OCI-LY3 (cell line): ENCODE data around the gene ATP7B.

Experiments used
- H2AFZ ChIP-seq: fragments of 200-600, 300-600 bp; shearing (Covaris generic); 2 replicates; pipeline ENCODE4 v1.6.0; 2014; ENCODE audit warnings: antibody characterized with exemption, low read depth, low read length
- H3K27ac ChIP-seq: fragments of 200-600, 300-600 bp; sonication (generic); 2 replicates; pipeline ENCODE4 v1.5.1; 2014; ENCODE audit warnings: mild to moderate bottlenecking, low read length, moderate library complexity, mixed read lengths
- H3K27me3 ChIP-seq: fragments of 200-600, 300-600 bp; sonication (generic); 2 replicates; pipeline ENCODE4 v1.6.1; 2014; ENCODE audit warnings: low read depth, low read length, mixed read lengths
- H3K36me3 ChIP-seq: fragments of 200-600, 300-600 bp; sonication (generic); replicated peaks from 2 replicates; pipeline ENCODE3; 2014; ENCODE audit warnings: low read depth, low read length, mixed read lengths
- H3K4me1 ChIP-seq: fragments of 300-600, 200-600 bp; sonication (generic); 2 replicates; pipeline ENCODE4 v1.6.1; 2014; ENCODE audit warnings: low read length, mixed read lengths
- H3K4me2 ChIP-seq: fragments of 200-600, 300-600 bp; sonication (generic); 2 replicates; pipeline ENCODE4 v1.6.1; 2014; ENCODE audit warnings: low read length, mixed read lengths
- H3K4me3 ChIP-seq: fragments of 300-600, 200-600 bp; sonication (generic); 2 replicates; pipeline ENCODE4 v1.5.1; 2014; ENCODE audit warnings: antibody characterized with exemption, mild to moderate bottlenecking, low read length, moderate library complexity
- H3K79me2 ChIP-seq: fragments of 300-600, 200-600 bp; shearing (Covaris generic); 2 replicates; pipeline ENCODE4 v1.6.1; 2014; ENCODE audit warnings: mild to moderate bottlenecking, low read length, mixed read lengths
- H3K9ac ChIP-seq: fragments of 300-600, 200-600 bp; shearing (Covaris generic); 2 replicates; pipeline ENCODE4 v1.6.0; 2014; ENCODE audit warnings: mild to moderate bottlenecking, low read length, moderate library complexity
- H3K9me3 ChIP-seq: fragments of 200-600, 300-600 bp; shearing (Covaris generic); 2 replicates; pipeline ENCODE4 v1.6.1; 2014; ENCODE audit warnings: low read length, mixed read lengths; ENCODE audit not compliant: insufficient read depth
- H4K20me1 ChIP-seq: fragments of 200-600, 300-600 bp; sonication (generic); 2 replicates; pipeline ENCODE4 v1.6.1; 2016; ENCODE audit warnings: low read length, mixed read lengths; ENCODE audit not compliant: insufficient read depth
- CTCF ChIP-seq: fragments of 200-600, 300-600 bp; sonication (generic); IDR thresholded peaks from 2 replicates; pipeline ENCODE4 v1.5.1; 2014; ENCODE audit warnings: antibody characterized with exemption, low read length, low read depth
- EZH2phosphoT487 ChIP-seq: fragments of 200-600 bp; shearing (Covaris generic); IDR thresholded peaks from 2 replicates; pipeline ENCODE4 v1.6.1; 2018; ENCODE audit warnings: antibody characterized with exemption, mixed run types, low read depth

ATP7B gene

DNA sequence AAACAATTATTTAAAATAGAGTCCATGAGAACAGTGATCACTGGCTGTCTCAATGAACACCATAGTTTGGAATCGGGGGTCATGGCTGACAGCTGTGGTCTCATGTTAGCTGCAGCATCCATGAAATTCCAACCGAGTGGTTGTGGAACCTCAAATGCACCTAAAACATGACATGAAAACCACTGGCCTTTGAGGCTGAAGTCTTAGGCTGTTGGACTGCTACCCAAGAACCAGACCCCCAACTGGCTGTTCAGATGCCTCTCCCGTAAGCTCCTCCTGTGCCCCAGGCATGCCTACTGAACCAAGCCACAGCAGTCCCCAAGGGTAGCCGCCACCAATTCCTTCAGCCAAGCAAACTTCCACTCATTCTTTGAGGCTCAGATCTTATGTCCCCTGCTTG, 50.5 kb downstream of the ATP7B start:
- no peaks in the 10 kb centered on the region for H3K36me3 ChIP-seq
- H3K4me2 ChIP-seq = no peak overlapping the region
- H3K4me1 ChIP-seq = peaks cover 53% of the 10 kb centered on the region
- no peak overlapping the region for H3K4me3 ChIP-seq
- H3K27ac ChIP-seq = no peak overlapping the region
- H3K79me2 ChIP-seq = no peaks in the 10 kb centered on the region
- H3K9me3 ChIP-seq = no peaks in the 10 kb centered on the region
- no peak overlapping the region for H3K9ac ChIP-seq
- no peaks in the 10 kb centered on the region for H4K20me1 ChIP-seq
- H2AFZ ChIP-seq = no peak overlapping the region
- H3K27me3 ChIP-seq = no peaks in the 10 kb centered on the region
- TF ChIP-seq EZH2phosphoT487 = no peak
- TF ChIP-seq CTCF = no peak

DNA sequence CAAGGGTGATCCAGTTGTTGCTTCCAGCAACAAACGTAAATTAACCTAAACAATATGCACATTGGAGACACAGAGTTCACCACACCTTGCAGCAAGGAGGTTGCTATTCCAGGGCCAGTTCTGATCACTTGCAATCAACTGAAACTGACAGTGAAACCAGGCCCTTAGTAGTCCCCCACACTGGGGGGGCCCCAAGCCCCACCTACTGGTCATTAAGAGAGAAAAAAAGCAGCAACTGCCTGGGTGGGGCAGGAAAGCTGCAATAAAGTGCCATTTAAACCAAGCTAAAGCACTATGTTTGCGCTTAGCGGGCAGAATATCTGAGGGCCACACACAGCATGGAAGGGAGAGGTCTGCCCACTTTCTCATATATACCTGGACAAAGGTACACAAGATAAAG, 51.5 kb downstream of the ATP7B start:
- peak overlapping the region; percentile 61; the same call in 1 of the 2 replicates for H3K9ac ChIP-seq
- H3K36me3 ChIP-seq = peaks cover under 1% of the 10 kb centered on the region
- no peaks in the 10 kb centered on the region for H3K79me2 ChIP-seq
- no peak overlapping the region; the same call in 1 of the 2 replicates for H2AFZ ChIP-seq
- H3K27ac ChIP-seq = peak overlapping the region; percentile 91
- H3K4me3 ChIP-seq = peak overlapping the region; percentile 16; the same call in 1 of the 2 replicates
- H4K20me1 ChIP-seq = no peaks in the 10 kb centered on the region
- peaks cover 62% of the 10 kb centered on the region for H3K4me1 ChIP-seq
- no peaks in the 10 kb centered on the region for H3K9me3 ChIP-seq
- peak overlapping the region; percentile 93 for H3K4me2 ChIP-seq
- no peaks in the 10 kb centered on the region for H3K27me3 ChIP-seq
- peak; percentile 46 for TF ChIP-seq CTCF
- no peak for TF ChIP-seq EZH2phosphoT487

DNA sequence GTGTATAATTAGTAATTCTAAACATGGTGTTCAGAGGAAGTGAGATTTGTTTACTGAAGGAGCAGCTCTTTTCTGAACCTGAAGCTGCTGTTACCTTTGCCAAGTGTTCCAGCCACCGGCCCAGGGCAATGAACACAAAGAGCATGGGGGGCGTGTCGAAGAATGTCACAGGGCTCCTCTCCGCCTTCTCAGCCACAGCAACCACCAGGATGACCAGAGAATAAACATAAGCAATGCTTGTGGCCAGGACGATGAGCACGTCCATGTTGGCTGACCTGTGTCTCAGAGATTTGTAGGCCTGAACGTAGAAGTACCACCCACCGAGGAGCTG, 53.1 kb downstream of the ATP7B start:
- Histone ChIP-seq H3K9ac (peak overlapping the region; percentile 61; the same call in 1 of the 2 replicates), H3K4me3 (peak overlapping the region; percentile 71), H3K9me3 (no peaks in the 10 kb centered on the region), H3K36me3 (peaks cover 7% of the 10 kb centered on the region), H3K27me3 (no peaks in the 10 kb centered on the region; the same call in 1 of the 2 replicates), H3K27ac (peak overlapping the region; percentile 91), H3K4me1 (peaks cover 75% of the 10 kb centered on the region), H3K4me2 (peak overlapping the region; percentile 93), H2AFZ (0 out of 2 replicates have a peak overlapping the region, but pooled peaks have one; percentile 10), H3K79me2 (no peaks in the 10 kb centered on the region), H4K20me1 (no peaks in the 10 kb centered on the region)
- no peak for TF ChIP-seq CTCF
- no peak for TF ChIP-seq EZH2phosphoT487

DNA sequence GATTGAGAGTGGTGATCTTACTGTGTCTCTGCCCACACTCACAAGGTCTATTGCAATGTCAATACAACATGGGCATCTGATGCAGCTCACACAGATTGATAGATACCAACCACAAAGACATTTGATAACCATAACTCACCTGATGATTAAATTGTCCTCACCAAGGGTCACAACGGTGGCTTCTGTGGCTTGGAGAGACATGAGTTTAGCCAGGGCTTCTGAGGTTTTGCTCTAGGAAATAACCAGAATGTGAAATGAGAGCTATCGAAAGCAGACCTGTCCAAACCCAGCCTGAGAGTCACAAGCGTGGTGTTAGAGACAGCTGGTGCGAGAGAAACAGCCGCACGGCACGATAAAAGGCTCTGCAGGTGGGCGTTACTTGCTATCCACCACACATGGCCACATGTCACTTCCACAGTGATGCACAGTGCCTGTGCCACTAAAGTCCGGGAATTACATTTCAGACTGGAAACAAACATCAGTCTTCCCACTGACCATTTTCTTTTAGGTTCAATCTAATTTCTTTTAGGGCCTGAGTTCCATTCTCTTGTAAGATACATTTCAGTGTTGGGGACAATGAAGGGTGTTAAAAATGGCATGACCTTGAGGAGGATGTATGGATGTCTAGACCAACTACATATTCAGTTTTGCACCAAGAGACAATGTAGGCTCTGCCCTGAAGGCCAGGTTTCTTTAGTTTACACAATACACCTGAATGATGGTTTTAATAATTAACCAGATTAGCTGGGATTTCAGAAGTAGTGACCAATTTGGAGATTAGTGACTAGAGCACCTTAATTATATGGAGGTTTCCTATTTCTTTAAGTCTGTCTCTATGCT, 53.7 kb downstream of the ATP7B start:
- no peak for TF ChIP-seq EZH2phosphoT487
- Histone ChIP-seq H3K36me3 (peaks cover 7% of the 10 kb centered on the region), H3K9ac (peak overlapping the region; percentile 64), H3K4me3 (peak overlapping the region; percentile 71), H2AFZ (no peak overlapping the region), H3K4me2 (peak overlapping the region; percentile 93), H4K20me1 (no peaks in the 10 kb centered on the region), H3K27me3 (no peaks in the 10 kb centered on the region; the same call in 1 of the 2 replicates), H3K27ac (peak overlapping the region; percentile 91), H3K9me3 (no peaks in the 10 kb centered on the region), H3K79me2 (no peaks in the 10 kb centered on the region), H3K4me1 (peaks cover 80% of the 10 kb centered on the region)
